Stimulated activated CD4-positive, alpha-beta T cell treated with anti-CD3 and anti-CD28 coated beads, Interleukin-4, amount 100 ng/mL, for 4 hours (primary cell): ENCODE measurements around the gene MEI1.

ENCODE experiments used
- DNase-seq, 2 experiments: peaks; one replicate each; pipeline ENCODE4 v3.0.0-alpha.2; 2020

MEI1 gene

DNA sequence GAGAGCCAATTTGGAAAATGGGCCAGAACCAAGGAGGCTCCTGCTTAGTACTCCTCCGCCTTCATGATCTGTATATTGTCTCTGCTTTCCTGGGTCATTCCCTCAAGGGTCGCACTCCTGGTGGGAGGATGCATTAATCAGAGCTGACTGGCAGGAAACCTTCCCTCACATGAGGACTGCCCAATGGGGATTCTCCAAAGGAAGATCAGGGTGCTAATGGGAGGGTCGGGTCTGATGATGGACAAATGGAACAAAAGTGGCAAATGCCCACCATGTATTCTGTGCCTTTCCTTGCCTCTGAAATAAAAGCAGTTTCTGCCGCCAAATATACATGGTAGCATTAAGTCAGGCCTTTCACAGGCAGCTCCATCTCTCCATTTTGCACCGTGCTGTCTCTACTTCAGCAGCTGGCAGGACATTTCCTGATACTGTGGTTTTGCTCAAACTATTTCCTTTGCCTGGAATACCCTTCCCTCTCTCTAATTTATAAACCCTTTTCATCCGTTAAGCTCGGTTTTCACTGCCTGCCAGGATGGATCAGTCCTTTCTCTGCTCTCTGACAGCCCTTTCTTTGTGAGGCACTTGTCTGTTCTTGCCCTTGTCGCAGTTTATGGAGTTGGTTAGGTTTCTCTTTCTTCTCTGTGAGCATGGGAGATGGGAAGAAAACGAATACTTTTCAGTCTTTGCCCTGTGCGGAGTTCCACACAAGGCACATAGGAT, 147.1 kb downstream of the MEI1 start:
- no peak for DNase-seq

DNA sequence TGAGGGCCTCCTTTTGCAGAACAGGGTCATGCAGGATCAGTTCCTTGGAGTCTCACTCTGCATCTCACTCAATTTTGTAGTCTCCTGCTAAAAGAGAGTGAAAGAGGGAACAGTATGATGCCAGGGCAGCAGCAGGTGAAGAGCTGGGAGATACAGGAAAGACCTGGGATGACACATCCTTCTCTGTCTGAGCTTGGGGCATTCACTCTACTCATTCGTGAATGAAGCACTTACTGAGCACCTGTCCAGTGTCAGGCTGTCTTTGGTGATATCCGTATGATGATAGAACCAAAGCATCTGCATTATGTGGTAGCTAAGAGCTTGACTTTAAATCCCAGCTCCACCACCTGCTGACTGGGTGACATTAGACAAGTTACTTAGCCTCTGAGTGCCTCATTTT, 148.0 kb downstream of the MEI1 start:
- no peak for DNase-seq

GRCh38 chr22:41848468-41848867, 149.2 kb downstream of the MEI1 start:
- no peak for DNase-seq
